Uterus (tissue), 2 donors: ENCODE data around the gene PAK1.

ENCODE experiments used
- CTCF ChIP-seq, 4 experiments: fragments of 200-600 bp in 2 of 4; fragments of 450-650 bp in 2 of 4; sonication (generic) in 2 of 4; IDR thresholded peaks; one replicate each; pipeline ENCODE4 v1.5.1; 2016 to 2019; ENCODE audit warnings: antibody characterized with exemption in 4 of 4, mild to moderate bottlenecking in 2 of 4, moderate library complexity in 1 of 4
- POLR2A ChIP-seq, 2 donors: fragments of 450-650 bp; IDR thresholded peaks; one replicate each; pipeline ENCODE4 v1.6.1; 2016; ENCODE audit warnings: antibody characterized with exemption in 2 of 2, mild to moderate bottlenecking in 1 of 2, moderate library complexity in 1 of 2

DNA sequence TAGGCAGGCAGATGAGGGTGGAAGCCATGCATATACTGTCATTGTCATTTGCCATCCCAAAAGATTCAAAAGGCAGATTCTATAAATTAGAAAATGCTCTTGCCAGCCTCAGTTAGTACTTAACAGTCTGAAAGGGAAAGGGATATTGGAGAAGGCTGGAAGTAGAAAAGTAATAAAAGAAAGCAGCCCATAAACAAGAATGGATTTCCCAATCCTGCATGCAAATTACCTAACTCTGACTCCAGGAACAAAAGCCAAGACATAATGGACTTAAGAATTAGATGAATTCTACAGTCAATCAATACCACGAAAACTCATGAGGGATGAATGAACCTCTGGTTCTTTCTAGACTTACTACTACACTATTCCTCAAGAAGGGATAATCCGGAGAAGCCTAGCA lies 5.9 kb downstream of the PAK1 start:
- TF ChIP-seq CTCF (IDR thresholded peaks at IDR 0.05) (no peak), POLR2A (IDR thresholded peaks at IDR 0.05) (no peak)
